WTC11 (cell line): ENCODE results near the gene NKD1. TPM values are rescaled to one million over a fixed set of nuclear protein-coding genes. Genes with fewer than 3 reads are reported as not detected.

Experiments
- ATAC-seq: fragments of 200-7000 bp; cut with Tn5 transposase; 2 replicates; pipeline ENCODE4 v1.10.0; 2021; ENCODE audit warnings: mild to moderate bottlenecking, moderate library complexity
- CTCF ChIA-PET: fragments of 300-600 bp; sonication (Branson Sonifier 250); formaldehyde crosslinking; loops from one replicate; lab custom pipeline; 2021; ENCODE audit warnings: antibody characterized with exemption; lab: Charles Lee
- POLR2A ChIA-PET: fragments of 350-600 bp; sonication (Branson Sonifier 250); formaldehyde crosslinking; loops from one replicate; lab custom pipeline; 2021; ENCODE audit warnings: antibody characterized with exemption; lab: Charles Lee
- DNase-seq: peaks from one replicate; pipeline ENCODE4 v3.0.0; 2021; ENCODE audit warnings: low spot score
- H3K27ac Mint-ChIP-seq: 2 replicates; pipeline ENCODE4 v1.8.0; 2021; ENCODE audit warnings: mixed read lengths
- H3K27me3 Mint-ChIP-seq: 2 replicates; pipeline ENCODE4 v1.8.0; 2021; ENCODE audit warnings: low read depth, mild to moderate bottlenecking, moderate library complexity, mixed read lengths
- H3K36me3 Mint-ChIP-seq: 2 replicates; pipeline ENCODE4 v1.8.0; 2021; ENCODE audit warnings: mixed read lengths
- H3K4me1 Mint-ChIP-seq: 2 replicates; pipeline ENCODE4 v1.8.0; 2022; ENCODE audit warnings: mixed read lengths
- H3K4me3 Mint-ChIP-seq: 2 replicates; pipeline ENCODE4 v1.8.0; 2021; ENCODE audit warnings: mild to moderate bottlenecking, moderate library complexity, mixed read lengths
- H3K9me3 Mint-ChIP-seq: 2 replicates; pipeline ENCODE4 v1.8.0; 2021; ENCODE audit warnings: mixed read lengths
- ARID4B ChIP-seq: sonication (generic); formaldehyde crosslinking; IDR thresholded peaks from 2 replicates; pipeline ENCODE4 v1.8.0; 2023; ENCODE audit warnings: missing genetic modification reagents, mild to moderate bottlenecking, borderline replicate concordance
- ATF1 ChIP-seq: sonication (generic); formaldehyde crosslinking; IDR thresholded peaks from 2 replicates; pipeline ENCODE4 v1.8.1; 2023; ENCODE audit warnings: mild to moderate bottlenecking, moderate library complexity, missing genetic modification reagents
- E2F5 ChIP-seq: sonication (generic); formaldehyde crosslinking; IDR thresholded peaks from 2 replicates; pipeline ENCODE4 v1.8.1; 2022; ENCODE audit warnings: mild to moderate bottlenecking, moderate library complexity, missing genetic modification reagents
- EMX1 ChIP-seq: fragments of 250-450 bp; sonication (Bioruptor Pico); IDR thresholded peaks from 2 replicates; pipeline ENCODE4 v1.8.0; 2021; ENCODE audit warnings: mild to moderate bottlenecking
- ERG ChIP-seq: fragments of 250-450 bp; sonication (Bioruptor Pico); IDR thresholded peaks from 2 replicates; pipeline ENCODE4 v1.8.0; 2021; ENCODE audit warnings: mild to moderate bottlenecking
- FOXJ3 ChIP-seq: sonication (generic); formaldehyde crosslinking; IDR thresholded peaks from 2 replicates; pipeline ENCODE4 v1.9.0; 2021; ENCODE audit warnings: missing genetic modification reagents, mild to moderate bottlenecking, borderline replicate concordance
- HMGXB4 ChIP-seq: sonication (generic); formaldehyde crosslinking; IDR thresholded peaks from 2 replicates; pipeline ENCODE4 v1.8.1; 2023; ENCODE audit warnings: mild to moderate bottlenecking, moderate library complexity, missing genetic modification reagents
- MYBL2 ChIP-seq: sonication (generic); formaldehyde crosslinking; IDR thresholded peaks from 2 replicates; pipeline ENCODE4 v1.8.1; 2023; ENCODE audit warnings: mild to moderate bottlenecking, moderate library complexity, missing genetic modification reagents
- NFE2L1 ChIP-seq: sonication (generic); formaldehyde crosslinking; IDR thresholded peaks from 2 replicates; pipeline ENCODE4 v1.8.1; 2023; ENCODE audit warnings: missing genetic modification reagents
- NFYB ChIP-seq: sonication (generic); formaldehyde crosslinking; conservative IDR thresholded peaks from 2 replicates; pipeline ENCODE4 v1.8.0; 2022; ENCODE audit warnings: low read depth, missing genetic modification reagents
- USF1 ChIP-seq: sonication (generic); formaldehyde crosslinking; IDR thresholded peaks from 2 replicates; pipeline ENCODE4 v1.8.0; 2022; ENCODE audit warnings: mild to moderate bottlenecking, missing genetic modification reagents
- ZNF232 ChIP-seq: sonication (generic); formaldehyde crosslinking; IDR thresholded peaks from 2 replicates; pipeline ENCODE4 v1.8.0; 2022; ENCODE audit warnings: mild to moderate bottlenecking, missing genetic modification reagents
- ZNF671 ChIP-seq: fragments of 250-450 bp; sonication (Bioruptor Pico); IDR thresholded peaks from 2 replicates; pipeline ENCODE4 v1.8.0; 2021; ENCODE audit warnings: mild to moderate bottlenecking
- total RNA-seq: library from RNA; stranded (reverse); gene quantifications from 3 replicates; pipeline ENCODE4 v1.2.3, GENCODE V29; 2021
- TF ChIP-seq, protein P1 (sequence below): sonication (generic); formaldehyde crosslinking; IDR thresholded peaks from 2 replicates; pipeline ENCODE4 v1.8.1; 2022; ENCODE audit warnings: low read depth, missing genetic modification reagents, borderline replicate concordance
- TF ChIP-seq, protein P2 (sequence below): sonication (generic); formaldehyde crosslinking; IDR thresholded peaks from 2 replicates; pipeline ENCODE4 v1.8.0; 2023; ENCODE audit warnings: mild to moderate bottlenecking, missing genetic modification reagents

The NKD1 gene
- total RNA-seq, 1 experiment from 2014 or later, result 6.0 TPM

- CTCF ChIA-PET, result no interaction called here
- DNase-seq (no peak), ATAC-seq (no peak)
- POLR2A ChIA-PET, result no interaction called here
- H3K27ac Mint-ChIP-seq, result no peak overlapping the region
- no peaks in the 10 kb centered on the region for H3K27me3 Mint-ChIP-seq
- H3K4me1 Mint-ChIP-seq, result peaks cover 7% of the 10 kb centered on the region; the same call in 1 of the 2 replicates
- TF ChIP-seq NFE2L1, result no peak
- no peak for TF ChIP-seq ZNF232
- no peak for TF ChIP-seq ATF1 (CRISPR knock-in tag)
- TF ChIP-seq ARID4B, result no peak
- TF ChIP-seq, protein P1, sequence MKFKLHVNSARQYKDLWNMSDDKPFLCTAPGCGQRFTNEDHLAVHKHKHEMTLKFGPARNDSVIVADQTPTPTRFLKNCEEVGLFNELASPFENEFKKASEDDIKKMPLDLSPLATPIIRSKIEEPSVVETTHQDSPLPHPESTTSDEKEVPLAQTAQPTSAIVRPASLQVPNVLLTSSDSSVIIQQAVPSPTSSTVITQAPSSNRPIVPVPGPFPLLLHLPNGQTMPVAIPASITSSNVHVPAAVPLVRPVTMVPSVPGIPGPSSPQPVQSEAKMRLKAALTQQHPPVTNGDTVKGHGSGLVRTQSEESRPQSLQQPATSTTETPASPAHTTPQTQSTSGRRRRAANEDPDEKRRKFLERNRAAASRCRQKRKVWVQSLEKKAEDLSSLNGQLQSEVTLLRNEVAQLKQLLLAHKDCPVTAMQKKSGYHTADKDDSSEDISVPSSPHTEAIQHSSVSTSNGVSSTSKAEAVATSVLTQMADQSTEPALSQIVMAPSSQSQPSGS (CRISPR knock-in tag), result no peak
- no peak for TF ChIP-seq HMGXB4 (CRISPR knock-in tag)
- no peak for TF ChIP-seq ZNF671
- TF ChIP-seq E2F5 (CRISPR knock-in tag), result no peak
- TF ChIP-seq EMX1 (CRISPR knock-in tag), result no peak
- TF ChIP-seq MYBL2 (CRISPR knock-in tag), result no peak
- no peak for TF ChIP-seq USF1
- no peak for TF ChIP-seq FOXJ3 (CRISPR knock-in tag)
- TF ChIP-seq NFYB (CRISPR knock-in tag), result no peak
- no peak for TF ChIP-seq ERG (CRISPR knock-in tag)
- TF ChIP-seq, protein P2, sequence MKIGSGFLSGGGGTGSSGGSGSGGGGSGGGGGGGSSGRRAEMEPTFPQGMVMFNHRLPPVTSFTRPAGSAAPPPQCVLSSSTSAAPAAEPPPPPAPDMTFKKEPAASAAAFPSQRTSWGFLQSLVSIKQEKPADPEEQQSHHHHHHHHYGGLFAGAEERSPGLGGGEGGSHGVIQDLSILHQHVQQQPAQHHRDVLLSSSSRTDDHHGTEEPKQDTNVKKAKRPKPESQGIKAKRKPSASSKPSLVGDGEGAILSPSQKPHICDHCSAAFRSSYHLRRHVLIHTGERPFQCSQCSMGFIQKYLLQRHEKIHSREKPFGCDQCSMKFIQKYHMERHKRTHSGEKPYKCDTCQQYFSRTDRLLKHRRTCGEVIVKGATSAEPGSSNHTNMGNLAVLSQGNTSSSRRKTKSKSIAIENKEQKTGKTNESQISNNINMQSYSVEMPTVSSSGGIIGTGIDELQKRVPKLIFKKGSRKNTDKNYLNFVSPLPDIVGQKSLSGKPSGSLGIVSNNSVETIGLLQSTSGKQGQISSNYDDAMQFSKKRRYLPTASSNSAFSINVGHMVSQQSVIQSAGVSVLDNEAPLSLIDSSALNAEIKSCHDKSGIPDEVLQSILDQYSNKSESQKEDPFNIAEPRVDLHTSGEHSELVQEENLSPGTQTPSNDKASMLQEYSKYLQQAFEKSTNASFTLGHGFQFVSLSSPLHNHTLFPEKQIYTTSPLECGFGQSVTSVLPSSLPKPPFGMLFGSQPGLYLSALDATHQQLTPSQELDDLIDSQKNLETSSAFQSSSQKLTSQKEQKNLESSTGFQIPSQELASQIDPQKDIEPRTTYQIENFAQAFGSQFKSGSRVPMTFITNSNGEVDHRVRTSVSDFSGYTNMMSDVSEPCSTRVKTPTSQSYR (CRISPR knock-in tag), result no peak
- no peaks in the 10 kb centered on the region for H3K9me3 Mint-ChIP-seq
- H3K4me3 Mint-ChIP-seq, result no peak overlapping the region
- H3K36me3 Mint-ChIP-seq, result no peaks in the 10 kb centered on the region
Measured at GRCh38 chr16:50565428-50565827, 17.2 kb downstream of the NKD1 start.
